Muscle layer of duodenum (tissue), 2 donors: ENCODE measurements around the gene SLC9C1.

Experiments
- H3K27ac ChIP-seq: one replicate; pipeline ENCODE4 v1.7.0; 2013; ENCODE audit warnings: mild to moderate bottlenecking, low read length
- H3K27me3 ChIP-seq: one replicate; pipeline ENCODE4 v1.7.0; 2013; ENCODE audit warnings: low read depth, mild to moderate bottlenecking, control low read depth, low read length
- H3K36me3 ChIP-seq, 2 donors: one replicate each; pipeline ENCODE4 v1.7.0; 2013; ENCODE audit warnings: low read length in 2 of 2, control low read depth in 1 of 2, mild to moderate bottlenecking in 1 of 2; ENCODE audit not compliant: insufficient read depth in 2 of 2, control insufficient read depth in 1 of 2
- H3K4me1 ChIP-seq, 2 donors: one replicate each; pipeline ENCODE4 v1.7.0; 2013; ENCODE audit warnings: low read length in 2 of 2, mild to moderate bottlenecking in 2 of 2, control low read depth in 1 of 2, moderate library complexity in 1 of 2; ENCODE audit not compliant: insufficient read depth in 2 of 2, control insufficient read depth in 1 of 2
- H3K4me3 ChIP-seq, 2 donors: one replicate each; pipeline ENCODE4 v1.7.0; 2013; ENCODE audit warnings: low read length in 2 of 2, low read depth in 1 of 2, mild to moderate bottlenecking in 1 of 2
- H3K9me3 ChIP-seq, 2 donors: one replicate each; pipeline ENCODE4 v1.7.0; 2013; ENCODE audit warnings: low read length in 2 of 2, control low read depth in 1 of 2, mild to moderate bottlenecking in 1 of 2; ENCODE audit not compliant: control insufficient read depth in 1 of 2
- donor health status: healthy.

SLC9C1 gene

GRCh38 chr3:112136959-112137693, 156.9 kb downstream of the SLC9C1 start:
- no peaks in the 10 kb centered on the region for H3K4me1 ChIP-seq
- no peaks in the 10 kb centered on the region for H3K27me3 ChIP-seq
- H3K36me3 ChIP-seq: no peaks in the 10 kb centered on the region
- H3K27ac ChIP-seq: no peak overlapping the region
- H3K4me3 ChIP-seq: no peak overlapping the region
- H3K9me3 ChIP-seq: no peaks in the 10 kb centered on the region

- H3K9me3 ChIP-seq: no peaks in the 10 kb centered on the region
These were observed 158.0 kb downstream of the SLC9C1 start for GRCh38 chr3:112136046-112136445.

GRCh38 chr3:112134335-112135124, 159.5 kb downstream of the SLC9C1 start:
- Histone ChIP-seq H3K27me3 (no peaks in the 10 kb centered on the region), H3K36me3 (no peaks in the 10 kb centered on the region), H3K27ac (no peak overlapping the region), H3K9me3 (no peaks in the 10 kb centered on the region), H3K4me3 (no peak overlapping the region), H3K4me1 (no peaks in the 10 kb centered on the region)

More at GRCh38 chr3:112136046-112136445, 158.0 kb downstream of the SLC9C1 start:
- Histone ChIP-seq H3K4me3 (no peak overlapping the region), H3K27me3 (no peaks in the 10 kb centered on the region), H3K27ac (no peak overlapping the region), H3K4me1 (no peaks in the 10 kb centered on the region), H3K36me3 (no peaks in the 10 kb centered on the region)

GRCh38 chr3:112133626-112134334, 160.2 kb downstream of the SLC9C1 start:
- Histone ChIP-seq H3K4me3 (no peak overlapping the region), H3K9me3 (no peaks in the 10 kb centered on the region), H3K27me3 (no peaks in the 10 kb centered on the region), H3K4me1 (no peaks in the 10 kb centered on the region), H3K36me3 (no peaks in the 10 kb centered on the region), H3K27ac (no peak overlapping the region)

GRCh38 chr3:112132975-112133448, 161.0 kb downstream of the SLC9C1 start, which contains the start of gene GCSAM:
TSS of gene GCSAM (minus strand) at chr3:112133248. CDS start at chr3:112133120, 128 bp downstream.
- no peak within 1 kb of the TSS for H3K27ac ChIP-seq
- no peaks in the 10 kb centered on the region for H3K9me3 ChIP-seq
- no peaks in the 10 kb centered on the region for H3K36me3 ChIP-seq
- H3K4me3 ChIP-seq: no peak within 1 kb of the TSS
- no peaks in the 10 kb centered on the region for H3K27me3 ChIP-seq
- peaks cover 0 to under 1% of the 10 kb centered on the region in 2 donors for H3K4me1 ChIP-seq

- no peaks in the 10 kb centered on the region for H3K9me3 ChIP-seq
- no peak overlapping the region for H3K4me3 ChIP-seq
- no peaks in the 10 kb centered on the region for H3K36me3 ChIP-seq
- peaks cover 0 to 5% of the 10 kb centered on the region in 2 donors for H3K4me1 ChIP-seq
- H3K27me3 ChIP-seq: no peaks in the 10 kb centered on the region
- H3K27ac ChIP-seq: no peak overlapping the region
These were observed 161.5 kb downstream of the SLC9C1 start for GRCh38 chr3:112132554-112132953.

- Histone ChIP-seq H3K9me3 (no peaks in the 10 kb centered on the region), H3K36me3 (no peaks in the 10 kb centered on the region), H3K4me1 (peaks cover 0 to 10% of the 10 kb centered on the region in 2 donors), H3K4me3 (no peak overlapping the region), H3K27ac (no peak overlapping the region), H3K27me3 (no peaks in the 10 kb centered on the region)
These were observed 161.9 kb downstream of the SLC9C1 start for GRCh38 chr3:112132088-112132487.

- Histone ChIP-seq H3K27me3 (no peaks in the 10 kb centered on the region), H3K36me3 (no peaks in the 10 kb centered on the region), H3K4me3 (no peak overlapping the region), H3K27ac (no peak overlapping the region), H3K4me1 (peaks cover 7 to 16% of the 10 kb centered on the region in 2 donors), H3K9me3 (no peaks in the 10 kb centered on the region)
These were observed 162.9 kb downstream of the SLC9C1 start for GRCh38 chr3:112131111-112131510.

GRCh38 chr3:112130638-112130993, 163.4 kb downstream of the SLC9C1 start:
- Histone ChIP-seq H3K4me1 (peaks cover 9 to 16% of the 10 kb centered on the region in 2 donors), H3K27ac (no peak overlapping the region), H3K9me3 (no peaks in the 10 kb centered on the region), H3K36me3 (no peaks in the 10 kb centered on the region), H3K27me3 (no peaks in the 10 kb centered on the region), H3K4me3 (no peak overlapping the region)

GRCh38 chr3:112129925-112130637, 163.9 kb downstream of the SLC9C1 start:
- Histone ChIP-seq H3K9me3 (no peaks in the 10 kb centered on the region), H3K27ac (no peak overlapping the region), H3K4me3 (no peak overlapping the region), H3K27me3 (no peaks in the 10 kb centered on the region), H3K36me3 (no peaks in the 10 kb centered on the region), H3K4me1 (peaks cover 9 to 16% of the 10 kb centered on the region in 2 donors)
